Activated gamma-delta T cell treated with Interleukin-2 at 50 U/mL for 16 hours (primary cell): ENCODE measurements around the gene RNF181.
"Not testable (repeated sequence)": the region's sequence is repeated elsewhere in the genome, so short reads cannot be mapped to it uniquely, and the experiment has no call there.

Experiments
- DNase-seq: peaks from one replicate; pipeline ENCODE4 v3.0.0-alpha.2; 2020

The RNF181 gene

DNA sequence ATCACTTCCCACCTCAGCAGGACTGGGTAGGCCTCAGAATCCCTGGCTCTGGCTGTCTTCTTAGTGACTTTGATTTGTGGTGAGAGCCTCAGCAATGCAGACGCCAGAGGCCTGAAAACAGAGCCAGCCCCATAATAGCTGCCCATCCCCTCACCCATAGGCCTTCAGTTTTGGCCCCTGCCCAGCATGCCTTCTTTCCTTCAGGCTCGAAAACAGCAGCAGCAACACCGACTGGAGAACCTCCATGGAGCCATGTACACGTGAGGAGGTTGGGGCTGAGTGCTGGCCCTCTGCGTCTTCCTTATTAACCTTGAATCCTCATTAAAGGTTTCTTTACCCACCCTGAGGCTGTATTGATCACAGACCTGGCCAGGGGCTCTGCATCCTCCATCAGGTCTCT lies 1.7 kb downstream of the RNF181 start:
- no peak for DNase-seq

DNA sequence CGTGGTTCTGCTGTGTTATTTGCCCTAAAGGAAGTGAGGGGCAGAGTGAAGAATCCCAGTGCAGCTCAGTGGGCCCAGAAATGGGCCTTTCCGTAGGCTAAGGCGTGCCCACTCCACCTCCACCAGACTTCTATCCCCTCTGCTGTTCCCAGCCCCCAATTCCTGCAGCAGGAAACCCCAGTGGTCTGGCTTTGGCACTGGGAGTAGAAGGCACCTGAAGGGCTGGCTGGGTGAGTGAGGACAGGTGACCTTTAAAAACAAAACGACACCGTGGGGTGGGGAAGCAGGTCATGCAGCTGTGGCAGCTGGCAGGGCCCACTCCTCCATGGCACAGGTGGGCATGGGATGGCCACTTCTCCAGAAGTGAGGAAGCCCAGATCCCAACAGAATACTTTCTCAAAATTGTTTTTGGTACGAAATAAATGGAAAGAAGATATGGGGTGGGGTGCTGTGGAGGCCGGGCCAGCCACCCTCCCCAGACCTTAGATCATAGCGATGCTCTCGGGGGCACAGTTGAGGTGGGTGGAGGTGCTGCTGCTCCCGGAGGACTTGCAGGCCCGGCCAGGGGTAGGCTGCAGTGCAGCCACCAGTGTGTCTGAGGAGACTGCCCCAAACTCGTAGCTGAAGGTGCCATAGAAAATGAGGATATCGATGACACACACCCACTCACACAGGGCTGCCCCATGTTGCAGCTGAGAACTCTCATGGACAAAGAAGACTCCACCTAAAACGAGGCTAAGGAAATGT lies 3.2 kb downstream of the RNF181 start:
- no peak for DNase-seq

DNA sequence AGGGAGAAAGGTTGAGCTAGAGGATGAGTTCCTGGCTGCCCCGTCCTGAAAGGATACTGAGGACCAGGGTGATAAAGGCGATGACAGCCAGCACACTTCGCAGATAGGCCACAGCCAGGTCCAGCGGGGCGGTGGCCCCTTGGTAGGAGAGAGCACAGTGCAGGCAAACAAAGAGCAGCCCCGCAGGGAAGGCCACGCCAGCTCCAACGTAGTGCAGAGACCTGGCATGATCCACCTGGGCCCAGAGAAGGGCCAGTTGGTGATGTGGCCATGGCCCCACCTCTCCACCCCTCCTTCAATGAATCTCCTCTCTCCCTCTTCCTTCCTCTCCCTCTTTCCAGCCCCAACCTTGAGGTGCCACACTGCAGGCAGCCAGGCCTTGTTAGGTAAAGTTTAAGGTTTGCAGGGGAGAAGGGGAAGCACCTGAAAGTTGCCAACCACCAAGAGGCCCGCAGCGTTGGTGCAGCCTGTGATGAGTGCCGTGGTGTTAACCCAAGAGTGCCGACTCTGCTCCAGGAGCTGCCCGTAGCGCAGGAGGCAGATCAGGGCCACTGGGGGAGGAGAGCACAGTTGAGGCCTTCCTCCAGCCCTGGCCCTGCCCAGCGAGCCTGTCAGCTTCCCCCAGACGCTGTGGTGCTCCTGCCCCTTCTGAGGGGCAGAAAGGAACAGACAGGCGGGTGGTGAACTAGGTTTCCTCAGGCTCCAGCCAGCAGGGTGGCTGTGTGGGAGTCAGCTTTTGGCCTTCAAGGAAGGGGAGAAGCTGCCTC lies 4.1 kb downstream of the RNF181 start:
- no peak for DNase-seq

DNA sequence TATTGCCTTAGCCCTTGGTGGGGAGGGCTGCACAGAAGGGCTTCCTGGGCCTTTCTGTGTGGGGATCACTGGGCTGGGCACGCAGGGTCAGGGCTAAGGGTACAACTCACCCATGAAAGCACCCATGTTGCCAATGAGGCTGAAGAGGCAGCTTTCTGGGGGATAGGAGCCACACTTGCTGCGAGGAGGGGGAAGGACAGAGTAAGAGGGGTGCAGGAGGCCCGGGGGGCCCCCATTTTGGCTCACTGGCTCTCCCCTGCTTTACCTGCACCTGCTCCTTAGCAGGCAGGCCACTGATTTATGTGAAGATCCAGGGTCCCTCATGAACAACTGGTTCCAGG lies 4.7 kb downstream of the RNF181 start:
- no peak for DNase-seq

DNA sequence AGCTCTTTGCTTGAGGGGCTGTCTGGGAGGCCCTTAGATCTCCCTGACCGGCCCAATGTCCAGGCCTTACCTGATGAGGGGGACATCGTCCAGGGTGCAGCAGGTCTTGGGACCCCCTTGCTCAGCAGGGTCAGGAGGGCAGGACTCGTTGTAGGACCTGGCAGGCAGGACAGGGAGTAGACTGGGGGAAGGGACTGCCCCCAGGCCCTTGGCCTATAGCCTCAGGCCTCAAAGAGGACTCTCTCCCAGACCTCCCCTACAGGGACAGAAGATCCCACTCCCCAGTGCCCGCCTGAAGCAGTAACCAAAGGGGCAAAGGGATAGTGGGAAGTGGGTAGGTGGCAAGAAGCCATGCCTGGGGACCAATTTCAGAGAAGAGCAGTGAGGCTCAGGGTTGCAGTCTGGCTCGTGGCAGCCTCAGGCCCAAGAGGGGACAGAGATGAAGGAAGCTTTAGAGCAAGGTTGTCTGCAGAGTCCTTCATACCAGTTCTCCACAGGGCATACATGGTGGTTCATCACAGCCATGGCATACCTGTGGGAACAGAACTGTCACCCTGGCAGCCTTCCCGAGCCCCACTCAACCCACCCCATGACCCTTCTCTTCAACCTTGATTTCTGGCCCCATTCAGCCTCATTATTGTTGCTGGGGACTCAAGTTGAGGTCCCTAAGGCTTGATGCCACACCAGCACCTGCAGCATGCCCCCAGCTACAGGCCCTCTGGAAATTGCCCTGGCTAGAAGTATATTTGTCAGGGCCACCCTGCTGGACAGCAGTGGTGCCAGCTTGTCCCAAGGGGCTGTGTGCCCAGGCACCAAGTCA lies 5.6 kb downstream of the RNF181 start:
- no peak for DNase-seq

DNA sequence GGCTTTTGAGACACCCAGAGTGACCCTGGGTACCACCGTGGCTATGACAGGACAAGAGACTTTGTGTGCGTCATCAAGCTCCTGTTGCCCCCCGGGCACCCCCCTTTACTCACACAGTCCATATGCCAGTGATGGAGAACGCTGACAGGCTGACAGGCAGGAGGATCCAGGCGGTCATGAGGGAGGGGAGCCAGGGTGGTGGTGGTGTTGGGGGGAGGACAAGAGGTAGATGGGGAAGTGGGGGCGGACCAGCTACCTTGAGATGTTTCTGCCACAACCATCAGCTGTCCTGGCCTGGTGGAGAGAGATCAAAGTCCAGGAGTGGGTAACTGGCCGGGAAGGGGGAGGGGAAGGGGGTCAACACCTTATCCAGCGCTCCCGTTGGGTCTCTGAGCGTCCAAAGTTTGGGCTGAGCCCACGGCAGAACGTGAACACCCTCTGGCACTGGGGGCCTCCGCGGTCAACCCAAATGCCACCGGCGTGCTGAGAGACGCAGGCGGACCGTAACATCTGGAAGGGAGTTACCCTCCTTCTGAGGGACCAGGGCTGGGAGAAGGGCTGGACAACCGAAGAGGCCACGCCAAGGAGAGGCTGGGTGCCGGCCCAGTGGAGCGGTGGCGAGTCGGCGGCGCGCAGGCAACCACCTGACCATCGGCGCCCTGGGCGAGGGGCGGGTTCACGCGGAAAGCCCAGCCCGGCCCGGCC lies 6.4 kb downstream of the RNF181 start:
- no peak for DNase-seq

- peak; percentile 87 for DNase-seq
Observed at GRCh38 chr2:85602476-85603234, 7.1 kb downstream of the RNF181 start, which contains the start of gene TMEM150A. TMEM150A (minus strand) TSS chr2:85602698; CDS start chr2:85601948, 750 bp downstream.

DNA sequence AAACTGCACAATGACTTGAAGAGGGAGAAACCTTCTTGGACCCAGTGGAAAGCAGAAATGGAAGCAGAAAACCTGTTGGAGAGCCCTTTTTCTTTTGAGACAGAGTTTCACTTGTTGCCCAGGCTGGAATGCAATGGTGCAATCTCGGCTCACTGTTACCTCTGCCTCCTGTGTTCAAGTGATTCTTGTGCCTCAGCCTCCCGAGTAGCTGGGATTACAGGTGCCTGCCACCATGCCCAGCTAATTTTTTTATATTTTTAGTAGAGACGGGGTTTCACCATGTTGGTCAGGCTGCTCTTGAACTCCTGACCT lies 8.5 kb downstream of the RNF181 start:
- not testable (repeated sequence) for DNase-seq

DNA sequence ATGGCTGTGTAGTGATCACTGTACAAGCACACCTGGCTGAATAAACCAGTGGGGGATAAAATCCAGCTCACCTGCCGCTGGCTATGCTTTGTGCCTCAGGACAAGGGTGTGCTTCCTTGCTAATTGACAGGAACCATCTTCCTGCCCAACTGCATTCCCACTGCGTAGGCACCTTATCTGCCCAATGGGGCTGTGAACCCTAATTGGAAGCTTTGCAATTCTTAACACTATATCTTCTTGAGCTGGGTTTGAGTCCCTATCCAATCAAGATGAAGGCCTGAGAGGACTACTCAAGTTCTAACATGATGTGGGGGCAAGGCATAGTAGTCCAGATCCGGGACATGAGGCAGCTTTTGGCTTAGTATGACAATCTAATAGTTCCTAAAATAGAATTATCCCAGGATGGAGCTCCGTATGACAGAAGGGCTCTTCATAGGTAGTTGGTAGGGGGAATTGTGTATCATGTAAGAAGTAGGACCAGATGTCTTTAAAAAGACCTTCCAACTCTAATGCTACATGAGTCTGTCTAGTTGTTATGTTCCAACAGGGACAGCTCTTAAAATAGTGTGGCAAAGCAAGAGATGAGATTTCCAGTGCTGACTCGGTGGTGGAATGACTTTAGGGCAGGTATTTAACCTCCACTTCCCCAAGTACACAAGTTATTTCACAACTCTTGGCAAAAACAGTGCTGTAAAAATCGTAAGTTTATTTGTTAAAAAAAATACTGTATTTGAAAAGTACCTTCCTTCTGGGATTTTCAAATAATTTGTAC lies 9.2 kb downstream of the RNF181 start:
- DNase-seq, result no peak

DNA sequence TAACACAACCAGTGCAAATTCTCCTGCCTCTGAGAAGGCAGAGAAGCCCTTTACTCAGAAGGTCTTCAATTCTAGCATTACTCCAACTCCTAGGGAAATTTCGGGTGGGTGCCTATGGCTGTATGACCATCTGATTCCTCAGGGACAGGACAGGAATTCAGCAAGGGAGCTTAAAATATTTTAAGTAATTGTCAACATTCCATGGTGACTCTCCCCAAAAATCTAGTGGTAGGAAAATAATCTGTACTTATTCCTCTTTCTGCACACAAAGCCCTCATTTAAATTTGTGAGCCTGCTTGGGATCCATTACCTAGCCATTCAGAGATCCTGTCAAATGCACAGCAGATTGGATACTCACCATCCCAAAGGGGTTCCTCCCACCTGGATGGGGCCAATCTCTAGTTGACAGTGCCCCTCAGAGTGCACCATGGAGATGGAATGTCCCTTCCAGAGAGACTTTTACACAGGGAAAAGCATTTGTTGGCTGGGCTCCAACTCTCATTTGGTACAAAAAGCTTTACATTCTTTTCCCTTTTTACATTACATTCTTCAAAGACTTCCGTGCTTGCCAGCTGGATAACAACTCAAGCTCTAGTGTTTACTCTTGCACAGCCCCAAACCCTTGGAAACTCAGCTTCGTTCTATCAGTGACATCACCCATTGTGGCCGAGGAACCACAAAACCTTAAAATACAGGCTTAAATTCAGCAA lies 10.0 kb downstream of the RNF181 start:
- DNase-seq, result no peak

DNA sequence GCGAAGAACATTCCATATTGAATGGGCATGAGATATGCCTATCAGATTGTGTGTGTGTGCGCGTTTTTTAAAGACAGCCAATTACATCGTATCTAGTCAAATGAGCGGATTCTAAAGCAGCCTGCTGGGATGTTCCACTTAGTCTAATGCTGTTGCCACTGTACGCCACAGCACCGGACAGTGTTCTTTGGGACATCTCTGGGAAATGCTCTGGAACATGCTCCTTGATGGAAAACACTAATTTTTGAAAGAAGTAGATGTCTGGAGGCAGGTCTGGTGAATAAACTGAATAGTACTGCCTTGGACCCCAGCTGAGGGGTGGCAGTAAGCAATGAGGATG lies 10.5 kb downstream of the RNF181 start:
- no peak for DNase-seq

DNA sequence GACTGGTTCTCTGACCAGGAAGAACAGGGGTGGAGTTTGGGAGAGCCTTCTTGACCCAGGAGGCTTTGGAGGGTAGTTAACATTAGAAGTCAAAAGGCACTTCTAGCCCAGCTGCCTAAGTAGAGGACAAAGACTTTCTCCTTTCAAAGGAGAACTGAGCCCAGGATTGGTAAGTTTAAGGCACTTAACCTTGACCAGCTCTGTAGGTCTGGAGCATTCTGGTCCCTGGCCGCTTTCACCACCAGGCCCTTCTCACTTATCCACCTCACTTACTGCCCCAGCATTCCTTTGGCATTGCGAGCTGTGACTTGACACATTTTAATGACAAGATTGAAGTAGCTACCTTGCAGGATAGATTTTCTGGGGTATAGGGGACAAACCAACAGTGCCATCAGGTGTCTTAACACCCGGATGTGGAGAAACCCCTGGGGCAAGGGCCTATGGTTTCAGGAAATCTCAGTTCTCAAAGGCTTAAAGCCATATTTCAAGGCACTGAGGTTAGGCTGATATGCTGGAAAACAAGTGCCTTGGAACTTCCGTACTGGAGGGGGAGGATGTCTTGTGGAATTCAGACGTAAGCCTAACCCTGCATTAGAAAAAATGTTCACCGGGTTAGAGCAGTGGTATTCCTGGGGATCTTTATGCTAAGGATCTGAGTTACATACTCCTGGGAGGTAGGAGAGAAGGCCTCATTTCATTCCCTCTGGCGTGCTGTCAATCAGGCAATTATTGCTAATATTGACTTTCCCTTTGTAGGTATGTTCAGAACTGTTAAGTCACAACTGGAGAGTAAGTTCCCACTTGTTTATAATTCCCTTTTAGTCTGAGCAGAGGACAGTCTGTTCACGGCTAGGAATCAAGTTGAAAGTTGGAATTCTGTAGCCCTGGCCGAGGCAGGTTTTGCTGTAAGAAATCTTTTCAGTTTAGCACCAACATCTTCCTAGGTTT lies 12.0 kb downstream of the RNF181 start:
- no peak for DNase-seq

DNA sequence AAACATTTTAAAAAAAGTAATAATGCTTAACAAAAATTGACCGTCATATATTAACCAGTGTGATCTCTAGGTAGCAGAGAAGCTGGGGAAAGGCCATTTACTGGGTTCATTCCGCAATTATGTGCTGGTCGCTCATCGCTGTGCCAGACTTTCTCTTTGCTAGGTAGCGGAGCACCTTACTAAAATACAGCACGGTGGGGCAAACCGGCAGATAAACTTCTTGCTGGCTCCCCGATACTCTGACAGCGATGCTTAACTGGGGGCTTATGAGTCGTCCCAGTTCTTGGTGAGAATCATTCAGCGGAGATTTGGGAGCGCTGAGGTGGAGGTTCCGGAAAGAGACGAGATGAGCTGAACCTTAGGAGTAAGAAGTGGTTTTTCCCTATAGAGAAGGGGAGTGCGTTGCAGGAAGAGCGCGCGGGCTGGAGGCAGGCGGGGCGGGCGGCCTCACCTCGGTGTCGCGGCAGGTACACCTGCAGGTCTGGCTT lies 15.7 kb downstream of the RNF181 start:
- no peak for DNase-seq

DNA sequence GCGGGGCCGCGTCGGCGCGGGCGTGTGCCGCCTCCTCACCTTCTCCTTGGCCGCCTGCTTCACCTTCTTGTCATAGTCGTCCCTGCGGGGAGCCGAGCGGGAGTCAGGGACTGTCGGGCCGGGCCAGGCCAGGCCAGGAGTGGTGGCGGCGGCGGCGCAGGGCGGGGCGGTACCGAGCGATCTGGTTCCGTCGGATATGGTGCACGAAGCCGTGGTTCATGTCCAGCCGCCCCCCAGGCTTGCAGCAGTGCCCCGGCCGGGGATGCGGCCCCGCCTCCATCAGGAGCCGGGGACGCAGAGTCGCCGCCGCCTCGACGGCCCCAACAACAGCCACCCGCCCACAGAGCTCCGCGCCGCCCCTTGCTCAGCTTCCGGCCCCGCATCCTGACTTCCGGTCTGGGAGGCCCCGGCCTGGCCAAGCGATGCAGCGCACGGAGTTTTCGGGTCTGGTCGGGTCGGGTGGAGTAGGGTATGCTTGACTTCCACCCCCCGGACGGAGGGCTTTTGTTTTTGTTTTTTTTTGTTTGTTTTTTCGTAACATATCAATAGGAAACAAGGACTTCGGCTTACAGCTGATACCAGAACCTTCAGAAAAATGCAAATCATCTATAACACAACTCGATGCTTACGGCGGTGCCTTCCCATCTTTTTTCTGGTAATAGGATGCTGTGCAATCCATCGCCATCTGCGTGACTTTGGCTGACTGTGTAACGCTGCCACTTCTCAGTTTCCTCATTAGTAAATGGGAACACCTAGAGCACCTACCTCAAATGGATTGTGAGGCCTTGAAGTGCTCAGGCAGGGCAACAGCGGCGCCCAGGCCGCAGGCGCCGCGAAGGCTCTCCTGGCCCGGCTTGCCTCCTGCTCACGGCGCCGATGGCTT lies 16.4 kb downstream of the RNF181 start, which contains the start of gene C2orf68:
Gene C2orf68, minus strand, starts transcription at position 362 of the 883 bp plus-strand sequence. Its CDS starts 82 bp downstream, at position 280.
- DNase-seq, result peak; percentile 82

GRCh38 chr2:85613717-85614515 lies 18.4 kb downstream of the RNF181 start:
- no peak for DNase-seq

- not testable (repeated sequence) for DNase-seq
Observed at GRCh38 chr2:85614757-85615156, 19.2 kb downstream of the RNF181 start.

DNA sequence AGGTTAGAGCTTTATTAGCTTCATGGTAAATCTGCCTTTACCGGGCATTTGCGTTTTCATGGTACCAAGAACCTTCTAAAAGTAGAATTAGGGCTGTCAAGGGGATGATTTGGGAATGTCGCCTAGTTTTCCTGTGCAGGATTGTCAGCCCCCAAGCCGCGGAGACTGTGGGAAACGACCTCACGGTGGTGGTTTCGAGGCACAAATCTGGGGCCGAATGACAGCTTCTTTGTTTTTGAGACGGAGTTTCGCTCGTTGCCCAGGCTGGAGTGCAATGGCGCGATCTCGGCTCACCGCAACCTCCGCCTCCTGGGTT lies 19.8 kb downstream of the RNF181 start:
- no peak for DNase-seq

- DNase-seq, result not testable (repeated sequence)
Observed at GRCh38 chr2:85617723-85618122, 22.2 kb downstream of the RNF181 start.
